ENCODE data around the gene NAT16.
A peak's percentile ranks its signal among the peaks of the same experiment; 100 is the strongest.
"Not testable (repeated sequence)": the region's sequence is repeated elsewhere in the genome, so short reads cannot be mapped to it uniquely, and the experiment has no call there.

NAT16 gene

GRCh38 chr7:101121991-101122932, 57.8 kb downstream of the NAT16 start:
- H3K9me3 ChIP-seq (ENCODE audit: insufficient read depth, low read length): no peaks in the 10 kb centered on the region
- no peaks in the 10 kb centered on the region for H4K20me1 ChIP-seq (ENCODE audit: insufficient read depth, low read length)
- no peaks in the 10 kb centered on the region for H3K79me2 ChIP-seq (ENCODE audit: low read length)
- H3K36me3 ChIP-seq (replicated peaks; ENCODE audit: low read depth, low read length): no peaks in the 10 kb centered on the region
- TF ChIP-seq EZH2phosphoT487 (IDR thresholded peaks at IDR 0.05; ENCODE audit: low read depth) (no peak), CTCF (IDR thresholded peaks at IDR 0.05; ENCODE audit: low read depth, low read length) (no peak)
- H3K27ac ChIP-seq (ENCODE audit: low read length): no peak overlapping the region
- peak overlapping the region; percentile 53 for H3K9ac ChIP-seq (ENCODE audit: low read length)
- peaks cover 8% of the 10 kb centered on the region; the same call in 1 of the 2 replicates for H3K27me3 ChIP-seq (ENCODE audit: low read depth, low read length)
- H3K4me3 ChIP-seq (ENCODE audit: low read length): peak overlapping the region; percentile 69
- H2AFZ ChIP-seq (ENCODE audit: low read depth, low read length): peak overlapping the region; percentile 99
- H3K4me2 ChIP-seq (ENCODE audit: low read length): peak overlapping the region; percentile 93
- peaks cover 7% of the 10 kb centered on the region; the same call in 1 of the 2 replicates for H3K4me1 ChIP-seq (ENCODE audit: low read length)

- peak overlapping the region; percentile 93 for H3K4me2 ChIP-seq (ENCODE audit: low read length)
- not testable (repeated sequence) for H4K20me1 ChIP-seq (ENCODE audit: insufficient read depth, low read length); H3K36me3 ChIP-seq (replicated peaks; ENCODE audit: low read depth, low read length); H3K27ac ChIP-seq (ENCODE audit: low read length); H3K9ac ChIP-seq (ENCODE audit: low read length); H3K9me3 ChIP-seq (ENCODE audit: insufficient read depth, low read length); H3K4me3 ChIP-seq (ENCODE audit: low read length); H3K79me2 ChIP-seq (ENCODE audit: low read length); H3K4me1 ChIP-seq (ENCODE audit: low read length); H3K27me3 ChIP-seq (ENCODE audit: low read depth, low read length)
- H2AFZ ChIP-seq (ENCODE audit: low read depth, low read length): peak overlapping the region; percentile 99; the same call in 1 of the 2 replicates
Observed at GRCh38 chr7:101121631-101121990, 58.5 kb downstream of the NAT16 start.

Measured in OCI-LY3 (cell line).